PC-9 (cell line): ENCODE measurements around the gene SORBS1.

Experiments
- EZH2 ChIP-seq: fragments of 200-600 bp; sonication (generic); IDR thresholded peaks from 2 replicates; pipeline ENCODE4 v1.8.0; 2017; ENCODE audit warnings: antibody characterized with exemption, low read depth
- TF ChIP-seq, protein P1 (sequence below): fragments of 200-600 bp; sonication (generic); conservative IDR thresholded peaks from 2 replicates; pipeline ENCODE4 v1.6.1; 2017; ENCODE audit warnings: mixed run types, antibody characterized with exemption, mild to moderate bottlenecking, moderate library complexity

DNA sequence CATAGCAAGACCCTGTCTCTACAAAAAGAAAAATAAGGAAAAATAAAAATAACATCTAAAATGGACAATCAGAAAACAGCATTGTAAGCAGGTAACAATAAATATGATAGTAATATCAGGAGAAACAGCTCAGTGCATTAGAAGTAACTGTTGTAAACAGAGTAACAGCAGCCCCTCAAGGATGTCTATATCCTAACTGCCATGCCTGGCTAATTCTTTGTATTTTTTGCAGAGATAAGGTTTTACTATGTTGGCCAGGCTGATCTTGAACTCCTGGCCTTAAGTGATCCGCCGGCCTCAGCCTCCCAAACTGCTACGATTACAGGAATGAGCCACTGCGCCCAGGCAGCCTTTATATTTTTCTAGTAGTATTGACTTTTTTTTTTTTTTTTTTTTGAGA is 7.5 kb downstream of the SORBS1 start:
- TF ChIP-seq, protein P1, sequence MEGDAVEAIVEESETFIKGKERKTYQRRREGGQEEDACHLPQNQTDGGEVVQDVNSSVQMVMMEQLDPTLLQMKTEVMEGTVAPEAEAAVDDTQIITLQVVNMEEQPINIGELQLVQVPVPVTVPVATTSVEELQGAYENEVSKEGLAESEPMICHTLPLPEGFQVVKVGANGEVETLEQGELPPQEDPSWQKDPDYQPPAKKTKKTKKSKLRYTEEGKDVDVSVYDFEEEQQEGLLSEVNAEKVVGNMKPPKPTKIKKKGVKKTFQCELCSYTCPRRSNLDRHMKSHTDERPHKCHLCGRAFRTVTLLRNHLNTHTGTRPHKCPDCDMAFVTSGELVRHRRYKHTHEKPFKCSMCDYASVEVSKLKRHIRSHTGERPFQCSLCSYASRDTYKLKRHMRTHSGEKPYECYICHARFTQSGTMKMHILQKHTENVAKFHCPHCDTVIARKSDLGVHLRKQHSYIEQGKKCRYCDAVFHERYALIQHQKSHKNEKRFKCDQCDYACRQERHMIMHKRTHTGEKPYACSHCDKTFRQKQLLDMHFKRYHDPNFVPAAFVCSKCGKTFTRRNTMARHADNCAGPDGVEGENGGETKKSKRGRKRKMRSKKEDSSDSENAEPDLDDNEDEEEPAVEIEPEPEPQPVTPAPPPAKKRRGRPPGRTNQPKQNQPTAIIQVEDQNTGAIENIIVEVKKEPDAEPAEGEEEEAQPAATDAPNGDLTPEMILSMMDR: no peak
- TF ChIP-seq EZH2: no peak
